GM12892 (cell line): ENCODE results near the gene ABHD2.

Experiments
- DNase-seq: peaks from one replicate; pipeline ENCODE4 v3.0.0; 2011; ENCODE audit not compliant: insufficient read length
- FAIRE-seq: peaks from 2 replicates; lab custom pipeline; 2011; peaks lifted over from hg19 to GRCh38; lab: Jason Lieb, UNC
- POLR2A ChIP-seq: IDR thresholded peaks from 2 replicates; pipeline ENCODE4 v1.6.1; 2011; ENCODE audit warnings: low read depth, low read length, control low read depth
- POLR2AphosphoS5 ChIP-seq: IDR thresholded peaks from 2 replicates; pipeline ENCODE4 v1.6.1; 2011; ENCODE audit warnings: low read depth, low read length, control low read depth
- TAF1 ChIP-seq: IDR thresholded peaks from 2 replicates; pipeline ENCODE4 v1.6.1; 2011; ENCODE audit warnings: low read depth, mild to moderate bottlenecking, control low read depth, low read length, borderline replicate concordance

ABHD2 gene

DNA sequence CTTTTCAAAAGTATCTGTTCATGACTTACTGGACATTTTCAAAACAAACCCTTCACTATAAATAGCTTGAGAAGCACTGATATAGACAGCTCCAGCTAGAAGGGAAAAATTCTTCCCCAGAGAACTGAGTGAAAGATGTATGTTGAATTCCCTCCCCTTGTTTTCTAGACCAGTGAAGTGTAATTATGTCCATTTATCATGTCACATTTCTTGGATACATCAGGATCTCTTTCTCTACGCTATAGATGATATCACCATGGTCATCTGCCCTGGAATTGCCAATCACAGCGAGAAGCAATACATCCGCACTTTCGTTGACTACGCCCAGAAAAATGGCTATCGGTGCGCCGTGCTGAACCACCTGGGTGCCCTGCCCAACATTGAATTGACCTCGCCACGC lies 66.9 kb downstream of the ABHD2 start:
- DNase-seq (no peak), FAIRE-seq (no peak)
- no peak for TF ChIP-seq TAF1

- DNase-seq = no peak
- no peak for FAIRE-seq
- TF ChIP-seq POLR2A (no peak), POLR2AphosphoS5 (no peak), TAF1 (no peak)
Measured at GRCh38 chr15:89155656-89156055, 67.4 kb downstream of the ABHD2 start.

- no peak for TF ChIP-seq POLR2AphosphoS5
- TF ChIP-seq TAF1 = no peak
- no peak for TF ChIP-seq POLR2A
- FAIRE-seq (no peak), DNase-seq (no peak)
Measured at GRCh38 chr15:89157061-89157460, 68.8 kb downstream of the ABHD2 start.

GRCh38 chr15:89157918-89158564 lies 69.8 kb downstream of the ABHD2 start:
- TF ChIP-seq POLR2A (no peak), POLR2AphosphoS5 (no peak), TAF1 (no peak)
- no peak for DNase-seq
- FAIRE-seq = no peak

DNA sequence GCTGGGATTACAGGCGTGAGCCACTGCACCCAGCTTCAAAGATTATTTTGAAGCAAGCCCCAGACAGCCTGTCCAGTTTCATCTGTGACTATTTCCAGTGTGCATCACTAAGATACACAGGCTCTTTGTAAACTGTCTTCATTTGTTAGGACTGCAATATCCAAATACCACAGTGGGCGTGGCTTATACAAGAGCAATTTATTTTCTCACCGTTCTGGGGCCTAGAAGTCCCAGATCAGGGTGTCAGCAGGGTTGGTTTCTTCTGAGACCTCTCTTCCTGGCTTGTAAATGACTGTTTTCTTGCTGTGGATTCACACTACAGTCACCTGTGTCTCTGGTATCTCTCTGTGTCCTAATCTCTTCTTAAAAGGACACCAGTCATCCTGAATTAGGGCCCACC lies 73.4 kb downstream of the ABHD2 start:
- DNase-seq (no peak), FAIRE-seq (no peak)
- TF ChIP-seq TAF1 = no peak

DNA sequence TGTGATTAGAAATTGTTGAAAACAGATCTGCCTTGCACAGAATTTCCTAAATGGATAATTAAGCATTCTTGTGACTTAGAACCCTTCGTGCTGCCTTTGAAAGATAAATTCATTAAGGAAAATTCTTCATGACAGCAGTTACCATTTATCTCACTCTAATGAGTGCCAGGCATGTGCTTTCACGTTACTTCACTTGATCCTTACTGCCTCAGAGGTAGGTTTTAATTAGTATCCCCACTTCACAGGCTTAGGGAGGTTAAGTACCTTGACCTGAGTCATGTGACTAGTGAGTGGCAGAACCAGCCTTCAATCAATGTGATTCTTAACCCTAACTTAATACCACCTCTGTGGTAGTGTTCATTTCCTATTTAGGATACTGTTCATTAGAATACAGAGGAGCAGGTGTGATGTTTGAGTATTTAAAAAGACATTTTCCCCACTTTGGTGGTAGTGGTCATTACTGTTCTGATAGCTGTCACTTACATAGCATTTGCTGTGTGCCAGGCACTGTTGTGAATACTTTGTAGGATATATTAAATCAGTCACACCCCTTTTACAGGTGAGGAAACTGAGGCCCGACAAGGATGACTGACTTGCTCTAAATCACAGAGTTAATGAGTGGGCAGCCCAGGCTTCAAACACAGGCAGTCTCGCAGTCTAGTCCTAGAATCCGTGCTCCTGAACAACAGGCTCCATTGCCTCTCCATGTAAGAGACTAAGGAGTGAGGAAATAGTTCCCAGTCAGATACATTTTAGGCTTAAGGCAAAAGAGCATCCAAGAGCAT lies 75.2 kb downstream of the ABHD2 start:
- no peak for FAIRE-seq
- no peak for DNase-seq
- no peak for TF ChIP-seq POLR2A
- TF ChIP-seq POLR2AphosphoS5 = no peak
- no peak for TF ChIP-seq TAF1

DNA sequence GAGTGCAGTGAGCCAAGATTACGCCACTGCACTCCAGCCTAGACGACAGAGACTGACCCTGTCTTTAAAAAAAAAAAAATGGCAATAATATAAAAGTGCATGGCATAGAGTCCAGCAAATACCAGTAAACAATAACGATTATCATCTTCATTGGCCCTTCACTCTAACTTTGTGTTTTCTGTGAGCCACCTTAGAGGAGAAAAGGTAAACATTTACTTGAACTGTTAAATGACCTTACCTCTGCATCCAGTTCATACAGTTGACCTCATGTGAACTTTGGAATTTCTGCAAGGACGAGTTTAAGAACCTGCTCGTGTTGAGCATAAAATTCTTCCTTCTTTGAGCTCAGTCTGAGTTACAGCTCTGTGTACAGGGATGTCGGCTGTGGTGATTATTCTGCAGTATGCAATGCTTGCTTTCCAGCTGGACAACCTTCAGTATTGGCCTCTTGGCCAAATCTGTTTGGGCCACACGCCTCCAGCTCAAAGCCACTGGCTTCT lies 76.5 kb downstream of the ABHD2 start:
- TF ChIP-seq TAF1 (no peak), POLR2A (no peak)
- DNase-seq (no peak), FAIRE-seq (no peak)

GRCh38 chr15:89165677-89166076 lies 77.4 kb downstream of the ABHD2 start:
- TF ChIP-seq POLR2A (no peak), TAF1 (no peak), POLR2AphosphoS5 (no peak)
- no peak for FAIRE-seq

GRCh38 chr15:89167267-89168176 lies 79.3 kb downstream of the ABHD2 start:
- DNase-seq = no peak

More at GRCh38 chr15:89165677-89166076, 77.4 kb downstream of the ABHD2 start:
- DNase-seq = no peak

DNA sequence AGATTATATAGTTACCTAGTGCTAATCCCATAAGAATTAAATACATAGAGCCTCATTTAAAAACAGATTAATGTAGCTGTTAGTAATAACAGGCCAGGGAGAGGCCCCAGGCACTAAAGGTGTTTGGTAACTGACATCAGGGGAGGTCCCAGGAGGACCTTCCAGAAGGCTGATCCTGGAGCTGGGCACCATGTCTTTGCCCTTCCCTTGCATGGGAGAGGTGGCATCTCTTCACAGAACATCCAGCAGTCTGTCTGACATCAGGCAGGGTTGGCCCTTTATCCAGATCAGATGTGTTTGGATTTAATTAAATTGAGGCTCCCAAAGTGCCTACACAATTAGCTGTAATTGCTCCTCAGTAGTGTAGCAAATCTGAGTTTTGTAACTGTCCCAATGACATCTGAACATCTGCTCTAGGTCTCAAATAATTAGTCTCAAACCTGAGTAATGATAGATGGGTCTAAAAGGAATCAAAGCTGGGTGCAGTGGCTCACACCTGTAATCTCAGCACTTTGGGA lies 80.1 kb downstream of the ABHD2 start:
- TF ChIP-seq TAF1 (no peak), POLR2A (no peak), POLR2AphosphoS5 (no peak)
- FAIRE-seq (peak; percentile 21), DNase-seq (no peak)

More at GRCh38 chr15:89167267-89168176, 79.3 kb downstream of the ABHD2 start:
- TF ChIP-seq POLR2A = no peak
- no peak for TF ChIP-seq POLR2AphosphoS5
- no peak for TF ChIP-seq TAF1
- FAIRE-seq = peak; percentile 91

DNA sequence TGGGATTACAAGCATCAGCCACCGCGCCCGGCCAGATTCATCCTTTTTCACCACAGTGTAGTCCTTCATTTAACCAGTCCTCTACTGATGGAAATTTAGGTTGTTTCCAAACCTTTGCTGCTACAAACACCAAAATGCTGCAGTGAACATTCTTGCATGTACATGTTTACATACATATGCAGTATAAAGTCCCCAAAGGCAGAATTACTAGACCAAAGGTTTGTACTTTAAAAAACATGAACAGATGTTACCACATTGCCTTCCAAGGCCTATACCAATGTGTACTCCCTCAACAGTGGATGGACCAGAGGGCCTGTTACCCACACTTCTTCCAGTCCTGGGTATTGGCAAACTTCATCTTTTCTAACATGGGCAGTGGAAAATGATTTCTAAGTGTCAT lies 82.1 kb downstream of the ABHD2 start:
- FAIRE-seq = no peak
- no peak for DNase-seq
- TF ChIP-seq TAF1 (no peak), POLR2A (no peak), POLR2AphosphoS5 (no peak)
